H9 (cell line): ENCODE measurements around the gene CFAP157. TPM values are rescaled to one million over a fixed set of nuclear protein-coding genes. Genes with fewer than 3 reads are reported as not detected.

ENCODE experiments used
- DNase-seq: peaks from one replicate; pipeline ENCODE4 v3.0.0-alpha.2; 2017
- H2AFZ ChIP-seq: one replicate; pipeline ENCODE4 v1.6.1; 2013; ENCODE audit warnings: mild to moderate bottlenecking, low read length, control low read depth, moderate library complexity
- H2AK5ac ChIP-seq: 2 replicates; pipeline ENCODE4 v1.6.1; 2013; ENCODE audit warnings: low read length, control low read depth, mixed read lengths; ENCODE audit not compliant: insufficient read length
- H2BK120ac ChIP-seq: one replicate; pipeline ENCODE4 v1.6.1; 2013; ENCODE audit warnings: low read depth, mild to moderate bottlenecking, low read length, control low read depth, inconsistent platforms; ENCODE audit not compliant: poor library complexity, severe bottlenecking
- H2BK12ac ChIP-seq: 2 replicates; pipeline ENCODE4 v1.6.1; 2013; ENCODE audit warnings: low read length, control low read depth, mixed read lengths, low read depth; ENCODE audit not compliant: insufficient read length
- H2BK15ac ChIP-seq: 2 replicates; pipeline ENCODE4 v1.6.1; 2013; ENCODE audit warnings: low read depth, low read length, control low read depth
- H2BK20ac ChIP-seq: one replicate; pipeline ENCODE4 v1.6.1; 2013; ENCODE audit warnings: low read depth, mild to moderate bottlenecking, low read length, control low read depth, inconsistent platforms; ENCODE audit not compliant: poor library complexity, severe bottlenecking
- H2BK5ac ChIP-seq: 2 replicates; pipeline ENCODE4 v1.6.1; 2013; ENCODE audit warnings: low read length, control low read depth, mixed read lengths; ENCODE audit not compliant: insufficient read length
- H3K14ac ChIP-seq: 2 replicates; pipeline ENCODE4 v1.6.1; 2013; ENCODE audit warnings: low read length, control low read depth; ENCODE audit not compliant: insufficient read depth
- H3K18ac ChIP-seq: 2 replicates; pipeline ENCODE4 v1.6.1; 2013; ENCODE audit warnings: low read depth, mild to moderate bottlenecking, mixed read lengths, low read length, control low read depth; ENCODE audit not compliant: insufficient read length
- H3K23ac ChIP-seq: 2 replicates; pipeline ENCODE4 v1.6.1; 2013; ENCODE audit warnings: low read length, control low read depth, mixed read lengths, low read depth; ENCODE audit not compliant: insufficient read length
- H3K23me2 ChIP-seq: 2 replicates; pipeline ENCODE4 v1.6.1; 2013; ENCODE audit warnings: low read depth, mild to moderate bottlenecking, mixed read lengths, low read length, control low read depth; ENCODE audit not compliant: insufficient read length, poor library complexity, severe bottlenecking
- H3K27ac ChIP-seq: 2 replicates; pipeline ENCODE4 v1.5.1; 2013; ENCODE audit warnings: low read length, control low read depth, mixed read lengths, low read depth; ENCODE audit not compliant: insufficient read length
- H3K27me3 ChIP-seq: 2 replicates; pipeline ENCODE4 v1.6.1; 2013; ENCODE audit warnings: low read length, control low read depth, inconsistent platforms; ENCODE audit not compliant: insufficient read depth
- H3K4ac ChIP-seq: 2 replicates; pipeline ENCODE4 v1.6.1; 2013; ENCODE audit warnings: low read depth, mild to moderate bottlenecking, control low read depth, inconsistent platforms, low read length, moderate library complexity
- H3K4me1 ChIP-seq: 2 replicates; pipeline ENCODE4 v1.6.1; 2013; ENCODE audit warnings: low read length, control low read depth, inconsistent platforms; ENCODE audit not compliant: insufficient read depth
- H3K4me2 ChIP-seq: 2 replicates; pipeline ENCODE4 v1.6.1; 2013; ENCODE audit warnings: low read length, control low read depth, mixed read lengths; ENCODE audit not compliant: insufficient read length, insufficient read depth
- H3K56ac ChIP-seq: 2 replicates; pipeline ENCODE4 v1.6.1; 2013; ENCODE audit warnings: low read depth, mild to moderate bottlenecking, mixed read lengths, low read length, control low read depth; ENCODE audit not compliant: insufficient read length
- H3K79me1 ChIP-seq: 2 replicates; pipeline ENCODE4 v1.6.1; 2013; ENCODE audit warnings: low read depth, mild to moderate bottlenecking, moderate library complexity, low read length, control low read depth, inconsistent platforms; ENCODE audit not compliant: insufficient read depth, poor library complexity, severe bottlenecking
- H3K79me2 ChIP-seq: 2 replicates; pipeline ENCODE4 v1.6.1; 2013; ENCODE audit warnings: low read length, control low read depth, inconsistent platforms; ENCODE audit not compliant: insufficient read depth
- H3K9ac ChIP-seq: 2 replicates; pipeline ENCODE4 v1.6.1; 2013; ENCODE audit warnings: low read length, control low read depth, mixed read lengths; ENCODE audit not compliant: insufficient read length; ENCODE audit errors: extremely low read depth
- H3K9me3 ChIP-seq: one replicate; pipeline ENCODE4 v1.6.1; 2013; ENCODE audit warnings: low read depth, low read length, inconsistent platforms; ENCODE audit not compliant: control insufficient read depth
- H3T11ph ChIP-seq: one replicate; pipeline ENCODE4 v1.6.1; 2013; ENCODE audit warnings: mild to moderate bottlenecking, low read length, control low read depth, inconsistent platforms
- H4K20me1 ChIP-seq: one replicate; pipeline ENCODE4 v1.6.1; 2013; ENCODE audit not compliant: control insufficient read depth, insufficient read length, insufficient read depth
- H4K5ac ChIP-seq: 2 replicates; pipeline ENCODE4 v1.6.1; 2013; ENCODE audit warnings: low read depth, mild to moderate bottlenecking, mixed read lengths, low read length, control low read depth; ENCODE audit not compliant: insufficient read length
- H4K8ac ChIP-seq: replicated peaks from 2 replicates; pipeline ENCODE4 v1.6.1; 2013; ENCODE audit warnings: low read length, control low read depth, mixed read lengths, low read depth; ENCODE audit not compliant: insufficient read length
- H4K91ac ChIP-seq: 2 replicates; pipeline ENCODE4 v1.6.1; 2013; ENCODE audit warnings: low read depth, mild to moderate bottlenecking, moderate library complexity, mixed read lengths, low read length, control low read depth; ENCODE audit not compliant: insufficient read length
- H3K27ac Mint-ChIP-seq, 3 experiments: 2 replicates in 2 of 3; 3 replicates in 1 of 3; pipeline ENCODE4 v1.8.0; 2020 to 2021; ENCODE audit warnings: mixed read lengths in 3 of 3, mild to moderate bottlenecking in 1 of 3, moderate library complexity in 1 of 3
- H3K27me3 Mint-ChIP-seq: 2 replicates; pipeline ENCODE4 v1.8.0; 2021; ENCODE audit warnings: low read depth, mild to moderate bottlenecking, moderate library complexity, mixed read lengths
- H3K36me3 Mint-ChIP-seq, 3 experiments: 2 replicates in 2 of 3; 3 replicates in 1 of 3; pipeline ENCODE4 v1.8.0; 2020 to 2021; ENCODE audit warnings: low read depth in 3 of 3, mixed read lengths in 3 of 3; ENCODE audit not compliant: insufficient read depth in 1 of 3
- H3K4me1 Mint-ChIP-seq, 2 experiments: 2 replicates each; pipeline ENCODE4 v1.8.0; 2020; ENCODE audit warnings: mixed read lengths in 2 of 2
- H3K4me3 Mint-ChIP-seq, 2 experiments: 2 replicates in 1 of 2; 3 replicates in 1 of 2; pipeline ENCODE4 v1.8.0; 2020 to 2021; ENCODE audit warnings: mild to moderate bottlenecking in 2 of 2, mixed read lengths in 2 of 2, moderate library complexity in 1 of 2
- H3K9me3 Mint-ChIP-seq, 2 experiments: 2 replicates in 1 of 2; 3 replicates in 1 of 2; pipeline ENCODE4 v1.8.0; 2020; ENCODE audit warnings: mild to moderate bottlenecking in 2 of 2, mixed read lengths in 2 of 2, moderate library complexity in 1 of 2
- WGBS: extraction: QIAGEN DNeasy Blood & Tissue Kit; methylation state at CpG from one replicate; pipeline ENCODE4 v1.1.7; 2013; ENCODE audit warnings: missing lambda C conversion rate, low lambda C conversion rate, mixed read lengths; ENCODE audit not compliant: insufficient read length; ENCODE audit errors: extremely low coverage; 5-methylcytosine and 5-hydroxymethylcytosine counted together
- total RNA-seq: library from RNA; stranded (reverse); gene quantifications from 2 replicates; pipeline ENCODE4 v1.2.1, GENCODE V29; 2021
- TF ChIP-seq, protein P1 (sequence below): fragments of 200-600 bp; sonication (generic); conservative IDR thresholded peaks from 3 replicates; pipeline ENCODE4 v1.8.0; 2021; ENCODE audit warnings: antibody characterized with exemption, mild to moderate bottlenecking

CFAP157 gene
- total RNA-seq, 1 experiment from 2014 or later, result 0.22 TPM

DNA sequence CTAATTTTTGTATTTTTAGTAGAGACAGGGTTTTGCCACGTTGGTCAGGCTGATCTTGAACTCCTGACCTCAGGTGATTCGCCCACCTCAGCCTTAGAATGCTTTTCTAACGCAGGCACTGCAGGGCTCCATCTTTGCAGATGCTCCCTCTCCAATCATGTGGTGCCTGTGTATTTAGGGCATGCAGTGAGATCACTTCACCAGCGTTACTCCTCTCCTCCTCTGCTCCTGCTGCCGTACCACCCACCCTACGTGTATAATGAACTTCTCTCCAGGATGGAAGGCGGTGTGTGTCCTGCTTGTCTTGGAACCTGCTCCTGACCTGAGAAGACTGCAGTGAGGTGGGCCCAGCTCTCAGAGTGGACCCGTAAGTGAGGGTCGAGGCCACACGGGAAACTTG lies 13.6 kb upstream of the CFAP157 start:
- DNase-seq, result no peak
- no peak overlapping the region; a peak in 1 of 7 replicates for H3K27ac Mint-ChIP-seq
- H3K9me3 ChIP-seq, result no peaks in the 10 kb centered on the region

More for the DNA sequence above, 13.6 kb upstream of the CFAP157 start:
- Histone ChIP-seq H2BK5ac (no peak overlapping the region), H3K4me1 (no peaks in the 10 kb centered on the region), H3K9ac (no peak overlapping the region), H3K14ac (no peak overlapping the region), H3K18ac (no peak overlapping the region), H3K4ac (no peak overlapping the region), H3K79me1 (no peaks in the 10 kb centered on the region), H2BK15ac (no peak overlapping the region), H3K23ac (no peak overlapping the region), H2BK120ac (no peak overlapping the region), H3K23me2 (no peaks in the 10 kb centered on the region), H3K4me2 (no peak overlapping the region), H4K5ac (no peak overlapping the region), H3K27ac (no peak overlapping the region), H3K79me2 (no peaks in the 10 kb centered on the region), H2AFZ (no peak overlapping the region), H3T11ph (no peak overlapping the region), H2AK5ac (no peak overlapping the region), H4K20me1 (no peaks in the 10 kb centered on the region), H4K91ac (no peak overlapping the region), H3K56ac (no peak overlapping the region), H4K8ac (no peak overlapping the region), H2BK12ac (no peak overlapping the region), H3K27me3 (no peaks in the 10 kb centered on the region), H2BK20ac (no peak overlapping the region)
- Mint-ChIP-seq H3K27me3 (no peaks in the 10 kb centered on the region; the same call in 1 of the 2 replicates), H3K4me1 (no peaks in the 10 kb centered on the region), H3K4me3 (no peak overlapping the region), H3K9me3 (no peaks in the 10 kb centered on the region; a peak in 1 of 5 replicates), H3K36me3 (peaks cover 18 to 23% (median 21%) of the 10 kb centered on the region in 3 experiments; a peak in 6 of 7 replicates)
- TF ChIP-seq, protein P1, sequence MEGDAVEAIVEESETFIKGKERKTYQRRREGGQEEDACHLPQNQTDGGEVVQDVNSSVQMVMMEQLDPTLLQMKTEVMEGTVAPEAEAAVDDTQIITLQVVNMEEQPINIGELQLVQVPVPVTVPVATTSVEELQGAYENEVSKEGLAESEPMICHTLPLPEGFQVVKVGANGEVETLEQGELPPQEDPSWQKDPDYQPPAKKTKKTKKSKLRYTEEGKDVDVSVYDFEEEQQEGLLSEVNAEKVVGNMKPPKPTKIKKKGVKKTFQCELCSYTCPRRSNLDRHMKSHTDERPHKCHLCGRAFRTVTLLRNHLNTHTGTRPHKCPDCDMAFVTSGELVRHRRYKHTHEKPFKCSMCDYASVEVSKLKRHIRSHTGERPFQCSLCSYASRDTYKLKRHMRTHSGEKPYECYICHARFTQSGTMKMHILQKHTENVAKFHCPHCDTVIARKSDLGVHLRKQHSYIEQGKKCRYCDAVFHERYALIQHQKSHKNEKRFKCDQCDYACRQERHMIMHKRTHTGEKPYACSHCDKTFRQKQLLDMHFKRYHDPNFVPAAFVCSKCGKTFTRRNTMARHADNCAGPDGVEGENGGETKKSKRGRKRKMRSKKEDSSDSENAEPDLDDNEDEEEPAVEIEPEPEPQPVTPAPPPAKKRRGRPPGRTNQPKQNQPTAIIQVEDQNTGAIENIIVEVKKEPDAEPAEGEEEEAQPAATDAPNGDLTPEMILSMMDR, result no peak
- WGBS, result no CpG with 5 or more reads among the region's 10 CpGs
